Ishikawa (cell line): ENCODE measurements around the gene MIF.
A peak's percentile ranks its signal among the peaks of the same experiment; 100 is the strongest.

Experiments used
- CEBPB ChIP-seq: IDR thresholded peaks from 2 replicates; pipeline ENCODE4 v1.6.1; 2012
- CREB1 ChIP-seq: IDR thresholded peaks from 2 replicates; pipeline ENCODE4 v1.6.1; 2012; ENCODE audit warnings: low read depth
- EGR1 ChIP-seq: IDR thresholded peaks from 2 replicates; pipeline ENCODE4 v1.6.1; 2012
- EP300 ChIP-seq: IDR thresholded peaks from 2 replicates; pipeline ENCODE4 v1.6.1; 2012; ENCODE audit warnings: borderline replicate concordance
- FOXM1 ChIP-seq: IDR thresholded peaks from 2 replicates; pipeline ENCODE4 v1.6.1; 2012; ENCODE audit warnings: low read depth, borderline replicate concordance
- NFIC ChIP-seq: IDR thresholded peaks from 2 replicates; pipeline ENCODE4 v1.6.1; 2012
- RAD21 ChIP-seq: IDR thresholded peaks from 2 replicates; pipeline ENCODE4 v1.6.1; 2012; ENCODE audit warnings: low read depth
- TAF1 ChIP-seq: IDR thresholded peaks from 2 replicates; pipeline ENCODE4 v1.6.1; 2012; ENCODE audit warnings: low read depth, mild to moderate bottlenecking
- TCF12 ChIP-seq: IDR thresholded peaks from 2 replicates; pipeline ENCODE4 v1.6.1; 2012; ENCODE audit warnings: low read depth
- TEAD4 ChIP-seq: IDR thresholded peaks from 2 replicates; pipeline ENCODE4 v1.6.1; 2012
- YY1 ChIP-seq: IDR thresholded peaks from 2 replicates; pipeline ENCODE4 v1.6.1; 2012; ENCODE audit warnings: low read depth
- ZBTB7A ChIP-seq: IDR thresholded peaks from 2 replicates; pipeline ENCODE4 v1.6.1; 2012; ENCODE audit warnings: low read depth
- TF ChIP-seq, protein P1 (sequence below): IDR thresholded peaks from 2 replicates; pipeline ENCODE4 v1.6.1; 2012; ENCODE audit warnings: low read depth, mild to moderate bottlenecking
- TF ChIP-seq, protein P2 (sequence below): IDR thresholded peaks from 2 replicates; pipeline ENCODE4 v1.6.1; 2012
- TF ChIP-seq, protein P3 (sequence below): IDR thresholded peaks from 2 replicates; pipeline ENCODE4 v1.6.1; 2012

Gene MIF

DNA sequence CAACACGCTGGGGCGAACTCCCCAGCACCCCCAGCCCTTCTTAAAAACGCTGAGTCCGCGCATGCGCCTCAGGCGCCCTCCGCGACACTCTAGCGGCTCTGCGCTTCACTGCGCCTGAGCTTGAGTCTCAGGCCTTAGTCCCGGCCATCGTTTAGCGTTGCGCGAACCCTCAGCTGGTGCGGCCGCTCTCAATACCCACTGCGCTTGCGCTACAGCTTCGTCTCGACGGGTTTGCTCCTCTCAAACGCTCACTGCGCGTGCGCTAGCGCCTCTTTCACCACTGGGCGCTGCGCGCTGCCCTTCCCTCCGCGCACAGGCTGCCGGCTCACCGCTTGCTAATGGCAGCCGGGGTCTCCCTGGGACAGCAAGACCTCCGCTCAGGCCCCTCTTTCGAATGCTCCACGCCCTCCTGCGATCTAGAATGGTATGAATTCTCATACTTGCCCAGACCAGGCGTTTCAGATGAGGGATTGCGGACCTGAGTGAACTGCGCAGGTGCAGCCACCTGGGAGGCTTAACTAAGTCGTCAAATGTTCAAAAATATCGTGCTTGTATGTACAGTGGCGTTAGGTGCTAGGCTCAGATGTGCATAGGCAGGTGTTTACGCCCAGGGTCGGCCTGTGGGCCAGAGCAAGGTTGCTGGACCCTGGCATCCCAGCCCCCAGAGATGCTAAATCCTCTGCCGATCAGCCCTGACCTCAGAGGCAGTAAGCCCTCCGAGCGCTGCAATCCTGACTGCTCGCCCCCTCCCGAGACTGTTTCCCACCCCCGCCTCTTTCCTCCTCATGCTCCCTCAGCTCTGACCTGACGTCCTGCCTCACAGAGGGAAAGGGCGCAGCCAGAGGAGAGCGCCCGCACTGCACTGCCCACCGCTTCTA is 36.3 kb upstream of the MIF start, which contains the start of gene SLC2A11:
Gene SLC2A11, plus strand, starts transcription at position 270 of the 878 bp plus-strand sequence. Its CDS starts 125 bp downstream, at position 395.
- TF ChIP-seq YY1 = peak; percentile 73
- no peak for TF ChIP-seq TEAD4
- no peak for TF ChIP-seq TCF12
- TF ChIP-seq, protein P1, sequence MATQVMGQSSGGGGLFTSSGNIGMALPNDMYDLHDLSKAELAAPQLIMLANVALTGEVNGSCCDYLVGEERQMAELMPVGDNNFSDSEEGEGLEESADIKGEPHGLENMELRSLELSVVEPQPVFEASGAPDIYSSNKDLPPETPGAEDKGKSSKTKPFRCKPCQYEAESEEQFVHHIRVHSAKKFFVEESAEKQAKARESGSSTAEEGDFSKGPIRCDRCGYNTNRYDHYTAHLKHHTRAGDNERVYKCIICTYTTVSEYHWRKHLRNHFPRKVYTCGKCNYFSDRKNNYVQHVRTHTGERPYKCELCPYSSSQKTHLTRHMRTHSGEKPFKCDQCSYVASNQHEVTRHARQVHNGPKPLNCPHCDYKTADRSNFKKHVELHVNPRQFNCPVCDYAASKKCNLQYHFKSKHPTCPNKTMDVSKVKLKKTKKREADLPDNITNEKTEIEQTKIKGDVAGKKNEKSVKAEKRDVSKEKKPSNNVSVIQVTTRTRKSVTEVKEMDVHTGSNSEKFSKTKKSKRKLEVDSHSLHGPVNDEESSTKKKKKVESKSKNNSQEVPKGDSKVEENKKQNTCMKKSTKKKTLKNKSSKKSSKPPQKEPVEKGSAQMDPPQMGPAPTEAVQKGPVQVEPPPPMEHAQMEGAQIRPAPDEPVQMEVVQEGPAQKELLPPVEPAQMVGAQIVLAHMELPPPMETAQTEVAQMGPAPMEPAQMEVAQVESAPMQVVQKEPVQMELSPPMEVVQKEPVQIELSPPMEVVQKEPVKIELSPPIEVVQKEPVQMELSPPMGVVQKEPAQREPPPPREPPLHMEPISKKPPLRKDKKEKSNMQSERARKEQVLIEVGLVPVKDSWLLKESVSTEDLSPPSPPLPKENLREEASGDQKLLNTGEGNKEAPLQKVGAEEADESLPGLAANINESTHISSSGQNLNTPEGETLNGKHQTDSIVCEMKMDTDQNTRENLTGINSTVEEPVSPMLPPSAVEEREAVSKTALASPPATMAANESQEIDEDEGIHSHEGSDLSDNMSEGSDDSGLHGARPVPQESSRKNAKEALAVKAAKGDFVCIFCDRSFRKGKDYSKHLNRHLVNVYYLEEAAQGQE = no peak
- TF ChIP-seq CEBPB = peak; percentile 23; the same call in 1 of the 2 replicates
- no peak for TF ChIP-seq NFIC
- TF ChIP-seq, protein P2, sequence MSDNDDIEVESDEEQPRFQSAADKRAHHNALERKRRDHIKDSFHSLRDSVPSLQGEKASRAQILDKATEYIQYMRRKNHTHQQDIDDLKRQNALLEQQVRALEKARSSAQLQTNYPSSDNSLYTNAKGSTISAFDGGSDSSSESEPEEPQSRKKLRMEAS = peak; percentile 84
- peak; percentile 73; the same call in 1 of the 2 replicates for TF ChIP-seq TAF1
- TF ChIP-seq RAD21 = no peak
- TF ChIP-seq CREB1 = no peak
- TF ChIP-seq ZBTB7A = no peak
- no peak for TF ChIP-seq FOXM1
- TF ChIP-seq, protein P3, sequence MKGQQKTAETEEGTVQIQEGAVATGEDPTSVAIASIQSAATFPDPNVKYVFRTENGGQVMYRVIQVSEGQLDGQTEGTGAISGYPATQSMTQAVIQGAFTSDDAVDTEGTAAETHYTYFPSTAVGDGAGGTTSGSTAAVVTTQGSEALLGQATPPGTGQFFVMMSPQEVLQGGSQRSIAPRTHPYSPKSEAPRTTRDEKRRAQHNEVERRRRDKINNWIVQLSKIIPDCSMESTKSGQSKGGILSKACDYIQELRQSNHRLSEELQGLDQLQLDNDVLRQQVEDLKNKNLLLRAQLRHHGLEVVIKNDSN = no peak
- TF ChIP-seq EP300 = no peak

DNA sequence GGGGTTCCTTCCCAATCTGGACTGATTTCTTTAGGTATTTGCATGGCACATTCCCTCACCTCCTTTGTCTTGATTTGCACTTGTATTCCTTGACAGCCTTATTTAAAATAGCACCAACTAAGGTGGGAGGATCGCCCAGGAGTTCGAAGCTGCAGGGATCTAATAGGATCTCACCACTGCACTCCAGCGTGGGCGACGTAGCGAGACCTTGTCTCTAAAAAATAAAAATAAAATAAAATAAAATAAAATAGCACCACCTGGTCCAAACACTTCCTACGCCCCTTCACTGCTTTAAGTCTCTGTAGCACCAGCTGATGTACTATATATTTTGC is 35.7 kb upstream of the MIF start:
- TF ChIP-seq TAF1 (no peak), EP300 (no peak), NFIC (no peak), CREB1 (no peak), TEAD4 (no peak), TCF12 (no peak), CEBPB (no peak), RAD21 (no peak), EGR1 (no peak), ZBTB7A (no peak), FOXM1 (no peak), YY1 (no peak)
- TF ChIP-seq, protein P1 = no peak
- TF ChIP-seq, protein P3 = no peak
- TF ChIP-seq, protein P2 = no peak

DNA sequence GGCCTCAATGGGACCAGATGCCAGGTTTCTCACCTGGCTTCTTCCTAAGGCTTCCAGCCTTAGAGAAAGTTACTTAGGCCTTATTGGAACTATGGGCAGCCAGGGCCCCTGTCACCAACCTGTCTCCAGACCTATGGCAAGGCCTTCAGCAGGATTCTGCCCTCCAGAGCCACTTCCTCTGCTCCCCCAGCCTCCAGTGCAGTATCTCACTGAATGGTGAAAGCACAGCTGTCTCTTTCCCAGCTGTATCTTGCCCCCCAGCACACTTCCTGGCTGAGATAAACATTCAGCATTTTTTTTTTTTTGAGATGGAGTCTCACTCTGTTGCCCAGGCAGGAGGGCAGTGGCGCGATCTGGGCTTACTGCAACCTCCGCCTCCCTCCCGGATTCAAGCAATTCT is 35.0 kb upstream of the MIF start:
- TF ChIP-seq, protein P3 = no peak
- TF ChIP-seq ZBTB7A (no peak), RAD21 (no peak), TAF1 (no peak), EGR1 (no peak), TEAD4 (no peak), CREB1 (no peak), YY1 (no peak)
- TF ChIP-seq, protein P2 = no peak

DNA sequence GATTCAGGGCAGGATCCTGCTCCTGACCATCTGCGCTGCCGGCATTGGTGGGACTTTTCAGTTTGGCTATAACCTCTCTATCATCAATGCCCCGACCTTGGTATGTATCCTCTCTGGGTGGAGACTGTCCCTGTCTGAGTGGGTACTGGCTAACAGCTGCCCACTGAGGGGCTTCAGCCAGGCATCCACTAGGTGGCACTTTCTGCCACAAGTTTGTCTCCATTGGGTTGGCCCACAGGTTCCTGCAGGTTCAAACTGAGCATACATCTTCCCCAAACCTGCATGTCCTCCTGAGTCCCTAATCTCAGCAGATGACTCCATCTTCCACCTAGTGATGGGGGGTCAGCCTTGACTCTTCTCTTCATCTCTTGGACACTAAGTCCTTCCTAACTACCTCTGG is 32.1 kb upstream of the MIF start:
- TF ChIP-seq RAD21 (peak; percentile 84), ZBTB7A (peak; percentile 51; the same call in 1 of the 2 replicates)
- TF ChIP-seq, protein P3 = no peak
- TF ChIP-seq, protein P1 = no peak
